ENCODE measurements around the gene CRTAC1. TPM values are rescaled to one million over a fixed set of nuclear protein-coding genes. Genes with fewer than 3 reads are reported as not detected.

The CRTAC1 gene
- total and polyA plus RNA-seq, 9 of the 15 experiments (the other 6 are each of a cell fraction or from before 2014, with no cell fraction given): not detected

DNA sequence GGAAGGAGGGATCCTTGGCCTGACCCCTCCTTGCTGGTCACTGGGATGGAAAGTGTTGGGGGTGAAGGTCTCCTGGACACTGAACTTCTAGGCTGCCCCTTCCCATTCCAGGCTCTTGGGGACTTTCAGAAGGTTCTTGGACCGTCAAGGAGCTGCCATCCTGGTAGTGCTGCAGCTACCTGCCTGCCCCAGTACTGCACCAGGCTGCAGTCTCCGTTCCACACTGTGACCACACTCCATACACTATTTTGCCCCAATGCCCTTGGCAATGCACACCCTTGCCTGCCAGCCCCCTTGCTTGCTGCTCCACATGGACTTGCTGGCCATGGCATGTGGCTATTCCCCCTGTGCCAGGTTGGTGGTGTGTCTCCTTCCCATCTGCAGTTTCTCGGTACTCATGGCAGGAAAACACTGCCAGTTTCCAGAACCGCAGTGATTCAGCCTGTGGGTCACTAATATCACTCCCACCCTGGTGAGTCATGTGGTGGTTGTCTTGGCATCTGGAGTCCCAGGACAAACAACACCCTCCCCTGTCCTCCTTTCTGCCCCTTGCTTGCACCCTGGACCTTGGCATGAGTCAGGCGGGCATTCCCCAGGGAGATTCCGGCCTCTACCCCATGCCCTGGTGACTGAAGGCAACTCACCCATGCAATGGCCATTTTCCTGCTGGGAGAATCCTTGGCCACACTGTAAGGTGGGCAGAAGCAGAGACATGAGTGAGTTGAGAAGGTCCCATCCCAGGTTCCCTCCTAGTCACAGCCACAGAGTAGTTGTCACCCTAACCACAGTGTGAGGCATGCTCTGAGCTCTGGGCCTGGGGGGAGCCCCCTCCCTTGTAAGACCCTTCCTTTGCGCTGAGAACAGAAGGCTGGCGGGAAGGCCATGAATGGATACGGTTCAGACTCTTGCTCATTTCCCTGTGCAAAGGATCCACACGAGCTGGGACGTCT lies 148.0 kb downstream of the CRTAC1 start:
- Histone ChIP-seq H3K4me1 (replicated peaks in 1 of 2; ENCODE audit: control insufficient read depth in 2 of 2, insufficient read depth in 2 of 2, low read length in 2 of 2) (no peaks in the 10 kb centered on the region; a peak in 1 of 5 replicates), H3K9me3 (replicated peaks; ENCODE audit: control insufficient read depth, insufficient read depth, low read depth, low read length) (no peaks in the 10 kb centered on the region), H4K20me1 (replicated peaks; ENCODE audit: control insufficient read depth, insufficient read depth, low read length) (no peaks in the 10 kb centered on the region), H3K4me2 (ENCODE audit: insufficient read depth, low read length) (no peak overlapping the region), H3K4me3 (no peak overlapping the region), H3K36me3 (ENCODE audit: control insufficient read depth, insufficient read depth, low read length) (no peaks in the 10 kb centered on the region), H3K79me2 (ENCODE audit: control insufficient read depth, insufficient read depth, low read length) (no peaks in the 10 kb centered on the region), H3K9ac (ENCODE audit: insufficient read depth in 1 of 2, low read depth in 2 of 2, low read length in 2 of 2) (no peak overlapping the region), H3K9me1 (ENCODE audit: control insufficient read depth, insufficient read depth, low read length) (no peaks in the 10 kb centered on the region), H2AFZ (ENCODE audit: low read depth, low read length) (no peak overlapping the region), H3K27me3 (ENCODE audit: control insufficient read depth in 2 of 2, insufficient read depth in 2 of 2, low read length in 2 of 2) (peaks cover 0 to 5% of the 10 kb centered on the region in 2 experiments; a peak in 1 of 5 replicates), H3K27ac (ENCODE audit: extremely low read depth, low read depth, low read length) (no peak overlapping the region)
- ChIA-PET POLR2A (no interaction called here), CTCF (ENCODE audit: low intra/inter-chr PET ratio) (no interaction called here)
- intact Hi-C loops (cut with micrococcal nuclease): no loop called here
- no TSS peak for BruUV-seq (replicated peaks)
- 2% methylated on average over 11 of the region's 11 CpGs for WGBS (ENCODE audit: insufficient coverage, low coverage, missing lambda C conversion rate)
- no peak for DNase-seq (ENCODE audit: extremely low read depth in 1 of 4, low spot score in 3 of 4)
- ATAC-seq: no peak
- FAIRE-seq: no peak
- in situ Hi-C loops (cut with MboI): no loop called here
- TF ChIP-seq ZNF445 (CRISPR knock-in tag; IDR thresholded peaks at IDR 0.05; ENCODE audit: low read depth): no peak
- TF ChIP-seq ZNF766 (CRISPR knock-in tag; conservative IDR thresholded peaks at IDR 0.05): no peak
- TF ChIP-seq, protein P1, sequence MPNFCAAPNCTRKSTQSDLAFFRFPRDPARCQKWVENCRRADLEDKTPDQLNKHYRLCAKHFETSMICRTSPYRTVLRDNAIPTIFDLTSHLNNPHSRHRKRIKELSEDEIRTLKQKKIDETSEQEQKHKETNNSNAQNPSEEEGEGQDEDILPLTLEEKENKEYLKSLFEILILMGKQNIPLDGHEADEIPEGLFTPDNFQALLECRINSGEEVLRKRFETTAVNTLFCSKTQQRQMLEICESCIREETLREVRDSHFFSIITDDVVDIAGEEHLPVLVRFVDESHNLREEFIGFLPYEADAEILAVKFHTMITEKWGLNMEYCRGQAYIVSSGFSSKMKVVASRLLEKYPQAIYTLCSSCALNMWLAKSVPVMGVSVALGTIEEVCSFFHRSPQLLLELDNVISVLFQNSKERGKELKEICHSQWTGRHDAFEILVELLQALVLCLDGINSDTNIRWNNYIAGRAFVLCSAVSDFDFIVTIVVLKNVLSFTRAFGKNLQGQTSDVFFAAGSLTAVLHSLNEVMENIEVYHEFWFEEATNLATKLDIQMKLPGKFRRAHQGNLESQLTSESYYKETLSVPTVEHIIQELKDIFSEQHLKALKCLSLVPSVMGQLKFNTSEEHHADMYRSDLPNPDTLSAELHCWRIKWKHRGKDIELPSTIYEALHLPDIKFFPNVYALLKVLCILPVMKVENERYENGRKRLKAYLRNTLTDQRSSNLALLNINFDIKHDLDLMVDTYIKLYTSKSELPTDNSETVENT (CRISPR knock-in tag; IDR thresholded peaks at IDR 0.05): no peak
- TF ChIP-seq, protein P2, sequence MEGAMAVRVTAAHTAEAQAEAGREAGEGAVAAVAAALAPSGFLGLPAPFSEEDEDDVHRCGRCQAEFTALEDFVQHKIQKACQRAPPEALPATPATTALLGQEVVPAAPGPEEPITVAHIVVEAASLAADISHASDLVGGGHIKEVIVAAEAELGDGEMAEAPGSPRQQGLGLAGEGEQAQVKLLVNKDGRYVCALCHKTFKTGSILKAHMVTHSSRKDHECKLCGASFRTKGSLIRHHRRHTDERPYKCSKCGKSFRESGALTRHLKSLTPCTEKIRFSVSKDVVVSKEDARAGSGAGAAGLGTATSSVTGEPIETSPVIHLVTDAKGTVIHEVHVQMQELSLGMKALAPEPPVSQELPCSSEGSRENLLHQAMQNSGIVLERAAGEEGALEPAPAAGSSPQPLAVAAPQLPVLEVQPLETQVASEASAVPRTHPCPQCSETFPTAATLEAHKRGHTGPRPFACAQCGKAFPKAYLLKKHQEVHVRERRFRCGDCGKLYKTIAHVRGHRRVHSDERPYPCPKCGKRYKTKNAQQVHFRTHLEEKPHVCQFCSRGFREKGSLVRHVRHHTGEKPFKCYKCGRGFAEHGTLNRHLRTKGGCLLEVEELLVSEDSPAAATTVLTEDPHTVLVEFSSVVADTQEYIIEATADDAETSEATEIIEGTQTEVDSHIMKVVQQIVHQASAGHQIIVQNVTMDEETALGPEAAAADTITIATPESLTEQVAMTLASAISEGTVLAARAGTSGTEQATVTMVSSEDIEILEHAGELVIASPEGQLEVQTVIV (CRISPR knock-in tag; IDR thresholded peaks at IDR 0.05; ENCODE audit: borderline replicate concordance): no peak
